ENCODE measurements around the gene PIEZO1. TPM values are rescaled to one million over a fixed set of nuclear protein-coding genes. Genes with fewer than 3 reads are reported as not detected.

PIEZO1 gene
- total and polyA plus RNA-seq, 11 donors: 14.2 to 59.7 (median 31.2) TPM

DNA sequence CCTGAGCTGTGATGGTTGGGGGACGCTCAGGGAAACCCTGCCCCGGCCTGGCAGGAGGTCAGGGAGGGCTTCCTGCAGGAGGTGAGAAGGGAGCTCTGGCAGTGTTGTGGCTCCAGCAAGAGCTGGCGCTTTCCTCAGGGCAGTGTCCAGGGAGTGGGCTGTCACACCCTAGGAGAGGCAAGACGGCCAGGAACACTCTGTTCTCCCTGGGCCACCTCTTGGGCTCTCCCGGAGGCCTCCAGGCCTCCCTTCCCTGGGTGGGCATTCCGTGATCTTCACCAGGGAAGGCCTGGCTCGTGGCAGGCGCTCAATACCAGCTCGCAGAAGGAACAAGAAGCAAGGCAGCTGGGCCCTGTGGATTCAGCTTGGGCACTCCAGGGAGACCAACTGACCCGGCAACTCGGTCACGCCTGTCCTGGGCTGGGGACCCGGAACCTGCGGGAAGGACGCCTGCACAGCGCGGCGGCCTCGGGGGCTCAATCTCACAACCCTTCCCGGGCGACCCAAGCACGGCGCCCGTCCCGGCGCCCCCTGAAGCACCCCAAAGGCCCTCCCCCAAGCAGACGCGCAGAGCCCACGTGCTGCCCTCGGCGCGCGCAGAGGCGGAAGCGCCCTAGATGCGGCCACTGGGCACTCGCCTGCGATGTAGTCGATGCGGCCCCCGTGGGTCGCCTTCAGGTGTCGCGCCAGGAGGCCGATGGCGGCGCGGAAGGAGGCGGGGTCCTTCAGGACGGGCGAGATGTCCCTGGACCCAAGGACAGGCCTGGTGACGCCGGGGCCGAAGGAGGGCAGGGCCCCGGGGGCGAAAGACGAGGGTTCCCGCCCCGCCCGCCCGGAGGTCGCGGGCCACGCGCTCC lies 26.1 kb upstream of the PIEZO1 start:
- ATAC-seq (peak; percentile 55 to 82 (median 75)), DNase-seq (peak; percentile 77 to 89 (median 82))
- 0 to 12% (median 4%) methylated on average over 18 to 65 of the region's 65 CpGs for WGBS, 4 donors
- H3K36me3 ChIP-seq: peaks cover 0 to 28% (median 4%) of the 10 kb centered on the region in 9 donors
- TF ChIP-seq POLR2A (IDR thresholded peaks at IDR 0.05): no peak
- TF ChIP-seq, protein P1, sequence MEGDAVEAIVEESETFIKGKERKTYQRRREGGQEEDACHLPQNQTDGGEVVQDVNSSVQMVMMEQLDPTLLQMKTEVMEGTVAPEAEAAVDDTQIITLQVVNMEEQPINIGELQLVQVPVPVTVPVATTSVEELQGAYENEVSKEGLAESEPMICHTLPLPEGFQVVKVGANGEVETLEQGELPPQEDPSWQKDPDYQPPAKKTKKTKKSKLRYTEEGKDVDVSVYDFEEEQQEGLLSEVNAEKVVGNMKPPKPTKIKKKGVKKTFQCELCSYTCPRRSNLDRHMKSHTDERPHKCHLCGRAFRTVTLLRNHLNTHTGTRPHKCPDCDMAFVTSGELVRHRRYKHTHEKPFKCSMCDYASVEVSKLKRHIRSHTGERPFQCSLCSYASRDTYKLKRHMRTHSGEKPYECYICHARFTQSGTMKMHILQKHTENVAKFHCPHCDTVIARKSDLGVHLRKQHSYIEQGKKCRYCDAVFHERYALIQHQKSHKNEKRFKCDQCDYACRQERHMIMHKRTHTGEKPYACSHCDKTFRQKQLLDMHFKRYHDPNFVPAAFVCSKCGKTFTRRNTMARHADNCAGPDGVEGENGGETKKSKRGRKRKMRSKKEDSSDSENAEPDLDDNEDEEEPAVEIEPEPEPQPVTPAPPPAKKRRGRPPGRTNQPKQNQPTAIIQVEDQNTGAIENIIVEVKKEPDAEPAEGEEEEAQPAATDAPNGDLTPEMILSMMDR (IDR thresholded peaks at IDR 0.05): no peak
- no peaks in the 10 kb centered on the region for H3K27me3 ChIP-seq
- H3K27ac ChIP-seq: peak overlapping the region; percentile 72 to 98 (median 92)
- no peaks in the 10 kb centered on the region for H3K9me3 ChIP-seq
- H3K4me3 ChIP-seq: peak overlapping the region; percentile 41 to 88 (median 78)
- peaks cover 0 to 41% (median 24%) of the 10 kb centered on the region in 12 donors for H3K4me1 ChIP-seq
- intact Hi-C loops (cut with DNase I): loop anchor here in 8 of 10 donors (5.0 to 10.0 kb wide), 10 partner anchors 46 to 404 kb away; partner anchors contain the start of genes ACSF3 (in 3 of the 8), GALNS (in 1 of the 8), PABPN1L (in 1 of the 8) and TRAPPC2L (in 1 of the 8)

- no peak for ATAC-seq
- peak in 1 of 5 donors; percentile 31 for DNase-seq
Measured at GRCh38 chr16:88810166-88810911, 25.3 kb upstream of the PIEZO1 start.

GRCh38 chr16:88809676-88810165 lies 24.7 kb upstream of the PIEZO1 start:
- 85 to 89% (median 86%) methylated on average over 10 of the region's 10 CpGs for WGBS, 4 donors

More at GRCh38 chr16:88810166-88810911, 25.3 kb upstream of the PIEZO1 start:
- Histone ChIP-seq H3K4me1 (peaks cover 0 to 41% (median 24%) of the 10 kb centered on the region in 12 donors), H3K9me3 (no peaks in the 10 kb centered on the region), H3K27ac (peak overlapping the region in 8 of 12 donors; percentile 85 to 98 (median 94)), H3K4me3 (peak overlapping the region in 11 of 12 donors; percentile 57 to 88 (median 78)), H3K27me3 (no peaks in the 10 kb centered on the region), H3K36me3 (peaks cover 0 to 28% (median 4%) of the 10 kb centered on the region in 9 donors)
- intact Hi-C loops (cut with DNase I): loop anchor here in 8 of 10 donors (5.0 to 10.0 kb wide), 10 partner anchors 47 to 404 kb away; partner anchors contain the start of genes ACSF3 (in 3 of the 8), GALNS (in 1 of the 8), PABPN1L (in 1 of the 8) and TRAPPC2L (in 1 of the 8)
- no peak for TF ChIP-seq POLR2A (IDR thresholded peaks at IDR 0.05)
- TF ChIP-seq, protein P1 (IDR thresholded peaks at IDR 0.05): no peak
- WGBS, 4 donors: 47 to 57% (median 51%) methylated on average over 7 to 12 of the region's 12 CpGs

More at GRCh38 chr16:88809676-88810165, 24.7 kb upstream of the PIEZO1 start:
- peaks cover 0 to 47% (median 24%) of the 10 kb centered on the region in 12 donors for H3K4me1 ChIP-seq
- peaks cover 0 to 28% (median 4%) of the 10 kb centered on the region in 9 donors for H3K36me3 ChIP-seq
- no peaks in the 10 kb centered on the region for H3K27me3 ChIP-seq
- no peaks in the 10 kb centered on the region for H3K9me3 ChIP-seq
- H3K4me3 ChIP-seq: peak overlapping the region in 1 of 12 donors; percentile 88
- ATAC-seq (no peak), DNase-seq (peak in 1 of 5 donors; percentile 23)
- peak overlapping the region in 1 of 12 donors; percentile 91 for H3K27ac ChIP-seq
- TF ChIP-seq, protein P1 (IDR thresholded peaks at IDR 0.05): no peak
- no peak for TF ChIP-seq POLR2A (IDR thresholded peaks at IDR 0.05)
- intact Hi-C loops (cut with DNase I): loop anchor here in 8 of 10 donors (5.0 to 10.0 kb wide), 10 partner anchors 48 to 405 kb away; partner anchors contain the start of genes ACSF3 (in 3 of the 8), GALNS (in 1 of the 8), PABPN1L (in 1 of the 8) and TRAPPC2L (in 1 of the 8)

All from heart left ventricle (tissue), 16 donors.